CD4-positive, alpha-beta memory T cell (primary cell): ENCODE measurements around the gene ZBTB46. TPM values are rescaled to one million over a fixed set of nuclear protein-coding genes. Genes with fewer than 3 reads are reported as not detected.
A peak's percentile ranks its signal among the peaks of the same experiment; 100 is the strongest.

Source experiments
- CTCF ChIA-PET: fragments of 350-600 bp; sonication (Branson Sonifier 250); formaldehyde crosslinking; loops from one replicate; lab custom pipeline; 2021; ENCODE audit warnings: inconsistent platforms; ENCODE audit not compliant: partially characterized antibody; lab: Charles Lee
- POLR2A ChIA-PET: fragments of 350-600 bp; sonication (Branson Sonifier 250); formaldehyde crosslinking; loops from one replicate; lab custom pipeline; 2021; ENCODE audit not compliant: partially characterized antibody; lab: Charles Lee
- DNase-seq, 5 donors: peaks; one replicate each; pipeline versions ENCODE4 v3.0.0 to v3.0.0-alpha.2; 2020 to 2022; ENCODE audit warnings: mixed read lengths in 1 of 5
- H3K27ac ChIP-seq: one replicate; pipeline ENCODE4 v1.7.0; 2013; ENCODE audit warnings: low read depth, low read length
- H3K27me3 ChIP-seq: 2 replicates; pipeline ENCODE4 v1.7.0; 2013; ENCODE audit warnings: mild to moderate bottlenecking, low read length, moderate library complexity; ENCODE audit not compliant: insufficient read depth
- H3K36me3 ChIP-seq: 2 replicates; pipeline ENCODE4 v1.7.0; 2013; ENCODE audit warnings: mild to moderate bottlenecking, low read length, moderate library complexity; ENCODE audit not compliant: insufficient read depth
- H3K4me1 ChIP-seq: 2 replicates; pipeline ENCODE4 v1.7.0; 2013; ENCODE audit warnings: mild to moderate bottlenecking, low read length, moderate library complexity; ENCODE audit not compliant: insufficient read depth
- H3K4me3 ChIP-seq, 2 donors: one replicate each; pipeline ENCODE4 v1.7.0; 2013; ENCODE audit warnings: low read length in 2 of 2, mild to moderate bottlenecking in 1 of 2
- H3K9me3 ChIP-seq, 2 donors: one replicate each; pipeline ENCODE4 v1.7.0; 2013; ENCODE audit warnings: low read length in 2 of 2, control low read depth in 1 of 2; ENCODE audit not compliant: control insufficient read depth in 1 of 2
- H3K27ac Mint-ChIP-seq, 7 donors: one replicate each; pipeline ENCODE4 v1.8.0; 2020 to 2021; ENCODE audit warnings: mixed read lengths in 7 of 7, mild to moderate bottlenecking in 6 of 7, inconsistent platforms in 3 of 7, moderate library complexity in 3 of 7
- H3K27me3 Mint-ChIP-seq, 2 donors: one replicate each; pipeline ENCODE4 v1.8.0; 2020 to 2021; ENCODE audit warnings: mixed read lengths in 2 of 2
- H3K36me3 Mint-ChIP-seq, 2 donors: one replicate each; pipeline ENCODE4 v1.8.0; 2020 to 2021; ENCODE audit warnings: mixed read lengths in 2 of 2, inconsistent platforms in 1 of 2, mild to moderate bottlenecking in 1 of 2
- H3K4me1 Mint-ChIP-seq, 4 donors: one replicate each; pipeline ENCODE4 v1.8.0; 2020 to 2021; ENCODE audit warnings: mixed read lengths in 4 of 4, mild to moderate bottlenecking in 1 of 4
- H3K4me3 Mint-ChIP-seq, 8 donors: one replicate each; pipeline ENCODE4 v1.8.0; 2020 to 2021; ENCODE audit warnings: mixed read lengths in 8 of 8, mild to moderate bottlenecking in 7 of 8, moderate library complexity in 6 of 8, inconsistent platforms in 3 of 8
- H3K9me3 Mint-ChIP-seq, 8 donors: one replicate each; pipeline ENCODE4 v1.8.0; 2020 to 2021; ENCODE audit warnings: mixed read lengths in 8 of 8, mild to moderate bottlenecking in 5 of 8, inconsistent platforms in 3 of 8, moderate library complexity in 1 of 8
- intact Hi-C: fragments of 100-400 bp; cut with micrococcal nuclease; formaldehyde crosslinking; loops from one replicate; pipeline ENCODE4 v1.15.1; 2023
- polyA plus RNA-seq, 2 donors: library from polyadenylated mRNA; unstranded; fragments of 300-500 nt; fragmentation: Illumina TruSeq; gene quantifications; one replicate each; pipeline ENCODE4 v1.2.3, GENCODE V29; 2021
- total RNA-seq, 2 experiments: library from RNA; stranded (reverse); gene quantifications; one replicate each; pipeline ENCODE4 v1.2.3, GENCODE V29; 2021

Gene ZBTB46
- total and polyA plus RNA-seq, 4 experiments from 2014 or later = 0.09 to 0.87 (median 0.28) TPM; not detected in 1

GRCh38 chr20:63745424-63745805 lies 85.6 kb downstream of the ZBTB46 start:
- CTCF ChIA-PET = no interaction called here
- Histone ChIP-seq H3K27ac (no peak overlapping the region), H3K27me3 (no peaks in the 10 kb centered on the region), H3K4me3 (no peak overlapping the region), H3K4me1 (peaks cover 23% of the 10 kb centered on the region), H3K36me3 (peaks cover 5% of the 10 kb centered on the region), H3K9me3 (no peaks in the 10 kb centered on the region)
- DNase-seq = no peak
- H3K27ac Mint-ChIP-seq = no peak overlapping the region
- peaks cover 3 to 16% (median 7%) of the 10 kb centered on the region in 4 donors for H3K4me1 Mint-ChIP-seq
- no peaks in the 10 kb centered on the region for H3K9me3 Mint-ChIP-seq
- POLR2A ChIA-PET = interaction anchor here (1.7 kb wide), 1 partner anchor 9 kb away, joined by 12 read pairs; the partner anchor contains the start of gene LIME1
- intact Hi-C loops = no loop called here
- H3K27me3 Mint-ChIP-seq = no peaks in the 10 kb centered on the region
- no peak overlapping the region for H3K4me3 Mint-ChIP-seq
- peaks cover 6 to 8% of the 10 kb centered on the region in 2 donors for H3K36me3 Mint-ChIP-seq

GRCh38 chr20:63744574-63745423 lies 86.3 kb downstream of the ZBTB46 start:
- CTCF ChIA-PET = interaction anchor here (1.1 kb wide), 1 partner anchor 42 kb away, joined by 3 read pairs; no protein-coding TSS in a partner anchor
- H3K4me1 Mint-ChIP-seq = peaks cover 3 to 10% (median 6%) of the 10 kb centered on the region in 4 donors

GRCh38 chr20:63744158-63744557 lies 86.9 kb downstream of the ZBTB46 start:
- no peaks in the 10 kb centered on the region for H3K27me3 ChIP-seq
- no peak overlapping the region for H3K27ac ChIP-seq
- ChIA-PET CTCF (interaction anchor here (1.1 kb wide), 1 partner anchor 42 kb away, joined by 3 read pairs; no protein-coding TSS in a partner anchor), POLR2A (interaction anchor here (0.9 to 1.3 kb wide), 2 partner anchors 37 to 101 kb away, joined by 3 to 7 read pairs; partner anchors contain the start of genes ARFRP1 and ZGPAT)
- no peaks in the 10 kb centered on the region for H3K9me3 ChIP-seq
- Mint-ChIP-seq H3K27me3 (no peaks in the 10 kb centered on the region), H3K4me1 (peaks cover 0 to 5% (median 4%) of the 10 kb centered on the region in 4 donors), H3K27ac (peak overlapping the region in 2 of 7 donors; percentile 59 to 80), H3K36me3 (peaks cover 6 to 8% of the 10 kb centered on the region in 2 donors), H3K4me3 (no peak overlapping the region), H3K9me3 (no peaks in the 10 kb centered on the region)
- peaks cover 5% of the 10 kb centered on the region for H3K36me3 ChIP-seq
- no peak overlapping the region for H3K4me3 ChIP-seq
- DNase-seq = no peak
- peaks cover 13% of the 10 kb centered on the region for H3K4me1 ChIP-seq
- intact Hi-C loops = no loop called here

More at GRCh38 chr20:63744574-63745423, 86.3 kb downstream of the ZBTB46 start:
- Histone ChIP-seq H3K27me3 (no peaks in the 10 kb centered on the region), H3K36me3 (peaks cover 5% of the 10 kb centered on the region), H3K4me3 (no peak overlapping the region), H3K27ac (no peak overlapping the region), H3K9me3 (no peaks in the 10 kb centered on the region), H3K4me1 (peaks cover 17% of the 10 kb centered on the region)
- Mint-ChIP-seq H3K27me3 (no peaks in the 10 kb centered on the region), H3K4me3 (no peak overlapping the region), H3K27ac (peak overlapping the region in 1 of 7 donors; percentile 80), H3K36me3 (peaks cover 6 to 8% of the 10 kb centered on the region in 2 donors), H3K9me3 (no peaks in the 10 kb centered on the region)
- POLR2A ChIA-PET = interaction anchor here (0.7 to 1.7 kb wide), 3 partner anchors 8 to 224 kb away, joined by 3 to 12 read pairs (median 7); partner anchors contain the start of genes ARFRP1, LIME1, PPDPF and ZGPAT
- DNase-seq = no peak
- intact Hi-C loops = no loop called here

GRCh38 chr20:63743210-63743970 lies 87.7 kb downstream of the ZBTB46 start:
- no peak overlapping the region for H3K27ac ChIP-seq
- H3K27me3 ChIP-seq = no peaks in the 10 kb centered on the region
- Mint-ChIP-seq H3K4me3 (peak overlapping the region in 3 of 8 donors; percentile 4 to 26 (median 13)), H3K27me3 (no peaks in the 10 kb centered on the region), H3K9me3 (no peaks in the 10 kb centered on the region), H3K4me1 (peaks cover 0 to 2% (median 0%) of the 10 kb centered on the region in 4 donors), H3K27ac (peak overlapping the region in 3 of 7 donors; percentile 42 to 66 (median 59)), H3K36me3 (peaks cover 6 to 8% of the 10 kb centered on the region in 2 donors)
- CTCF ChIA-PET = interaction anchor here (0.7 to 1.1 kb wide), 2 partner anchors 13 to 43 kb away, joined by 3 read pairs; no protein-coding TSS in a partner anchor
- no peak overlapping the region for H3K4me3 ChIP-seq
- peaks cover 5% of the 10 kb centered on the region for H3K36me3 ChIP-seq
- POLR2A ChIA-PET = interaction anchor here (0.9 to 3.8 kb wide), 4 partner anchors 7 to 224 kb away, joined by 3 to 53 read pairs (median 5); partner anchors contain the start of genes ARFRP1 and ZGPAT
- no peaks in the 10 kb centered on the region for H3K9me3 ChIP-seq
- DNase-seq = no peak
- intact Hi-C loops = no loop called here
- H3K4me1 ChIP-seq = peaks cover 18% of the 10 kb centered on the region

- H3K27me3 ChIP-seq = no peaks in the 10 kb centered on the region
- no peak for DNase-seq
- intact Hi-C loops = no loop called here
- no peak overlapping the region for H3K4me3 ChIP-seq
- peaks cover 23% of the 10 kb centered on the region for H3K4me1 ChIP-seq
- no peak overlapping the region for H3K4me3 Mint-ChIP-seq
- H3K9me3 Mint-ChIP-seq = no peaks in the 10 kb centered on the region
- ChIA-PET POLR2A (interaction anchor here (0.9 to 3.8 kb wide), 7 partner anchors 8 to 225 kb away, joined by 3 to 53 read pairs (median 6); partner anchors contain the start of genes ARFRP1, PPDPF and ZGPAT), CTCF (interaction anchor here (0.7 kb wide), 1 partner anchor 14 kb away, joined by 3 read pairs; no protein-coding TSS in a partner anchor)
- no peaks in the 10 kb centered on the region for H3K9me3 ChIP-seq
- no peak overlapping the region for H3K27ac Mint-ChIP-seq
- H3K36me3 Mint-ChIP-seq = peaks cover 6 to 8% of the 10 kb centered on the region in 2 donors
- H3K4me1 Mint-ChIP-seq = peaks cover 0 to 2% (median 0%) of the 10 kb centered on the region in 4 donors
- H3K27ac ChIP-seq = no peak overlapping the region
- peaks cover 5% of the 10 kb centered on the region for H3K36me3 ChIP-seq
- H3K27me3 Mint-ChIP-seq = no peaks in the 10 kb centered on the region
Observed at GRCh38 chr20:63742381-63743024, 88.6 kb downstream of the ZBTB46 start.

GRCh38 chr20:63741676-63742380 lies 89.2 kb downstream of the ZBTB46 start:
- H3K36me3 ChIP-seq = peaks cover 5% of the 10 kb centered on the region
- POLR2A ChIA-PET = interaction anchor here (1.0 to 3.8 kb wide), 14 partner anchors 9 to 221 kb away, joined by 3 to 53 read pairs (median 4); partner anchors contain the start of genes ARFRP1, GMEB2, HELZ2 and PPDPF
- no peak overlapping the region for H3K4me3 ChIP-seq
- H3K36me3 Mint-ChIP-seq = peaks cover 8 to 10% of the 10 kb centered on the region in 2 donors
- no peaks in the 10 kb centered on the region for H3K27me3 ChIP-seq
- peaks cover 0 to 2% (median 0%) of the 10 kb centered on the region in 4 donors for H3K4me1 Mint-ChIP-seq
- intact Hi-C loops = no loop called here
- no peaks in the 10 kb centered on the region for H3K27me3 Mint-ChIP-seq
- no peak overlapping the region for H3K27ac ChIP-seq
- CTCF ChIA-PET = interaction anchor here (1.5 to 1.6 kb wide), 2 partner anchors 34 to 100 kb away, joined by 5 read pairs; partner anchors contain the start of genes ARFRP1 and ZGPAT
- H3K27ac Mint-ChIP-seq = peak overlapping the region in 2 of 7 donors; percentile 35 to 42
- no peak for DNase-seq
- peaks cover 23% of the 10 kb centered on the region for H3K4me1 ChIP-seq
- no peaks in the 10 kb centered on the region for H3K9me3 Mint-ChIP-seq
- H3K4me3 Mint-ChIP-seq = peak overlapping the region in 5 of 8 donors; percentile 27 to 71 (median 52)
- H3K9me3 ChIP-seq = no peaks in the 10 kb centered on the region
